H9 (cell line): Measurements from ENCODE around the gene ATG14. TPM values are rescaled to one million over a fixed set of nuclear protein-coding genes. Genes with fewer than 3 reads are reported as not detected.

ENCODE experiments used
- DNase-seq: peaks from one replicate; pipeline ENCODE4 v3.0.0-alpha.2; 2017
- H2AFZ ChIP-seq: one replicate; pipeline ENCODE4 v1.6.1; 2013; ENCODE audit warnings: mild to moderate bottlenecking, low read length, control low read depth, moderate library complexity
- H2AK5ac ChIP-seq: 2 replicates; pipeline ENCODE4 v1.6.1; 2013; ENCODE audit warnings: low read length, control low read depth, mixed read lengths; ENCODE audit not compliant: insufficient read length
- H2BK120ac ChIP-seq: one replicate; pipeline ENCODE4 v1.6.1; 2013; ENCODE audit warnings: low read depth, mild to moderate bottlenecking, low read length, control low read depth, inconsistent platforms; ENCODE audit not compliant: poor library complexity, severe bottlenecking
- H2BK12ac ChIP-seq: 2 replicates; pipeline ENCODE4 v1.6.1; 2013; ENCODE audit warnings: low read length, control low read depth, mixed read lengths, low read depth; ENCODE audit not compliant: insufficient read length
- H2BK15ac ChIP-seq: 2 replicates; pipeline ENCODE4 v1.6.1; 2013; ENCODE audit warnings: low read depth, low read length, control low read depth
- H2BK20ac ChIP-seq: one replicate; pipeline ENCODE4 v1.6.1; 2013; ENCODE audit warnings: low read depth, mild to moderate bottlenecking, low read length, control low read depth, inconsistent platforms; ENCODE audit not compliant: poor library complexity, severe bottlenecking
- H2BK5ac ChIP-seq: 2 replicates; pipeline ENCODE4 v1.6.1; 2013; ENCODE audit warnings: low read length, control low read depth, mixed read lengths; ENCODE audit not compliant: insufficient read length
- H3K14ac ChIP-seq: 2 replicates; pipeline ENCODE4 v1.6.1; 2013; ENCODE audit warnings: low read length, control low read depth; ENCODE audit not compliant: insufficient read depth
- H3K18ac ChIP-seq: 2 replicates; pipeline ENCODE4 v1.6.1; 2013; ENCODE audit warnings: low read depth, mild to moderate bottlenecking, mixed read lengths, low read length, control low read depth; ENCODE audit not compliant: insufficient read length
- H3K23ac ChIP-seq: 2 replicates; pipeline ENCODE4 v1.6.1; 2013; ENCODE audit warnings: low read length, control low read depth, mixed read lengths, low read depth; ENCODE audit not compliant: insufficient read length
- H3K23me2 ChIP-seq: 2 replicates; pipeline ENCODE4 v1.6.1; 2013; ENCODE audit warnings: low read depth, mild to moderate bottlenecking, mixed read lengths, low read length, control low read depth; ENCODE audit not compliant: insufficient read length, poor library complexity, severe bottlenecking
- H3K27ac ChIP-seq: 2 replicates; pipeline ENCODE4 v1.5.1; 2013; ENCODE audit warnings: low read length, control low read depth, mixed read lengths, low read depth; ENCODE audit not compliant: insufficient read length
- H3K27me3 ChIP-seq: 2 replicates; pipeline ENCODE4 v1.6.1; 2013; ENCODE audit warnings: low read length, control low read depth, inconsistent platforms; ENCODE audit not compliant: insufficient read depth
- H3K4ac ChIP-seq: 2 replicates; pipeline ENCODE4 v1.6.1; 2013; ENCODE audit warnings: low read depth, mild to moderate bottlenecking, control low read depth, inconsistent platforms, low read length, moderate library complexity
- H3K4me1 ChIP-seq: 2 replicates; pipeline ENCODE4 v1.6.1; 2013; ENCODE audit warnings: low read length, control low read depth, inconsistent platforms; ENCODE audit not compliant: insufficient read depth
- H3K4me2 ChIP-seq: 2 replicates; pipeline ENCODE4 v1.6.1; 2013; ENCODE audit warnings: low read length, control low read depth, mixed read lengths; ENCODE audit not compliant: insufficient read length, insufficient read depth
- H3K56ac ChIP-seq: 2 replicates; pipeline ENCODE4 v1.6.1; 2013; ENCODE audit warnings: low read depth, mild to moderate bottlenecking, mixed read lengths, low read length, control low read depth; ENCODE audit not compliant: insufficient read length
- H3K79me1 ChIP-seq: 2 replicates; pipeline ENCODE4 v1.6.1; 2013; ENCODE audit warnings: low read depth, mild to moderate bottlenecking, moderate library complexity, low read length, control low read depth, inconsistent platforms; ENCODE audit not compliant: insufficient read depth, poor library complexity, severe bottlenecking
- H3K79me2 ChIP-seq: 2 replicates; pipeline ENCODE4 v1.6.1; 2013; ENCODE audit warnings: low read length, control low read depth, inconsistent platforms; ENCODE audit not compliant: insufficient read depth
- H3K9ac ChIP-seq: 2 replicates; pipeline ENCODE4 v1.6.1; 2013; ENCODE audit warnings: low read length, control low read depth, mixed read lengths; ENCODE audit not compliant: insufficient read length; ENCODE audit errors: extremely low read depth
- H3K9me3 ChIP-seq: one replicate; pipeline ENCODE4 v1.6.1; 2013; ENCODE audit warnings: low read depth, low read length, inconsistent platforms; ENCODE audit not compliant: control insufficient read depth
- H3T11ph ChIP-seq: one replicate; pipeline ENCODE4 v1.6.1; 2013; ENCODE audit warnings: mild to moderate bottlenecking, low read length, control low read depth, inconsistent platforms
- H4K20me1 ChIP-seq: one replicate; pipeline ENCODE4 v1.6.1; 2013; ENCODE audit not compliant: control insufficient read depth, insufficient read length, insufficient read depth
- H4K5ac ChIP-seq: 2 replicates; pipeline ENCODE4 v1.6.1; 2013; ENCODE audit warnings: low read depth, mild to moderate bottlenecking, mixed read lengths, low read length, control low read depth; ENCODE audit not compliant: insufficient read length
- H4K8ac ChIP-seq: replicated peaks from 2 replicates; pipeline ENCODE4 v1.6.1; 2013; ENCODE audit warnings: low read length, control low read depth, mixed read lengths, low read depth; ENCODE audit not compliant: insufficient read length
- H4K91ac ChIP-seq: 2 replicates; pipeline ENCODE4 v1.6.1; 2013; ENCODE audit warnings: low read depth, mild to moderate bottlenecking, moderate library complexity, mixed read lengths, low read length, control low read depth; ENCODE audit not compliant: insufficient read length
- H3K27ac Mint-ChIP-seq, 3 experiments: 2 replicates in 2 of 3; 3 replicates in 1 of 3; pipeline ENCODE4 v1.8.0; 2020 to 2021; ENCODE audit warnings: mixed read lengths in 3 of 3, mild to moderate bottlenecking in 1 of 3, moderate library complexity in 1 of 3
- H3K27me3 Mint-ChIP-seq: 2 replicates; pipeline ENCODE4 v1.8.0; 2021; ENCODE audit warnings: low read depth, mild to moderate bottlenecking, moderate library complexity, mixed read lengths
- H3K36me3 Mint-ChIP-seq, 3 experiments: 2 replicates in 2 of 3; 3 replicates in 1 of 3; pipeline ENCODE4 v1.8.0; 2020 to 2021; ENCODE audit warnings: low read depth in 3 of 3, mixed read lengths in 3 of 3; ENCODE audit not compliant: insufficient read depth in 1 of 3
- H3K4me1 Mint-ChIP-seq, 2 experiments: 2 replicates each; pipeline ENCODE4 v1.8.0; 2020; ENCODE audit warnings: mixed read lengths in 2 of 2
- H3K4me3 Mint-ChIP-seq, 2 experiments: 2 replicates in 1 of 2; 3 replicates in 1 of 2; pipeline ENCODE4 v1.8.0; 2020 to 2021; ENCODE audit warnings: mild to moderate bottlenecking in 2 of 2, mixed read lengths in 2 of 2, moderate library complexity in 1 of 2
- H3K9me3 Mint-ChIP-seq, 2 experiments: 2 replicates in 1 of 2; 3 replicates in 1 of 2; pipeline ENCODE4 v1.8.0; 2020; ENCODE audit warnings: mild to moderate bottlenecking in 2 of 2, mixed read lengths in 2 of 2, moderate library complexity in 1 of 2
- CTCF ChIP-seq: fragments of 200-600 bp; sonication (generic); conservative IDR thresholded peaks from 3 replicates; pipeline ENCODE4 v1.8.0; 2021; ENCODE audit warnings: antibody characterized with exemption, mild to moderate bottlenecking
- WGBS: extraction: QIAGEN DNeasy Blood & Tissue Kit; methylation state at CpG from one replicate; pipeline ENCODE4 v1.1.7; 2013; ENCODE audit warnings: missing lambda C conversion rate, low lambda C conversion rate, mixed read lengths; ENCODE audit not compliant: insufficient read length; ENCODE audit errors: extremely low coverage; 5-methylcytosine and 5-hydroxymethylcytosine counted together
- total RNA-seq: library from RNA; stranded (reverse); gene quantifications from 2 replicates; pipeline ENCODE4 v1.2.1, GENCODE V29; 2021

ATG14 gene
- total RNA-seq, 1 experiment from 2014 or later = 13.6 TPM

GRCh38 chr14:55336691-55337090 is 74.9 kb downstream of the ATG14 start:
- H3K9ac ChIP-seq = no peak overlapping the region
- Mint-ChIP-seq H3K36me3 (no peaks in the 10 kb centered on the region; a peak in 1 of 7 replicates), H3K27me3 (no peaks in the 10 kb centered on the region; the same call in 1 of the 2 replicates), H3K4me3 (no peak overlapping the region), H3K9me3 (no peaks in the 10 kb centered on the region), H3K4me1 (peaks cover 23 to 27% of the 10 kb centered on the region in 2 experiments), H3K27ac (no peak overlapping the region)
- H3K4me2 ChIP-seq = no peak overlapping the region
- H3K4ac ChIP-seq = no peak overlapping the region
- no peak overlapping the region for H2AK5ac ChIP-seq
- no peak overlapping the region for H3K23ac ChIP-seq
- WGBS = no CpG with 5 or more reads among the region's 3 CpGs
- H3K4me1 ChIP-seq = peaks cover 3% of the 10 kb centered on the region; the same call in 1 of the 2 replicates
- no peak overlapping the region for H2BK20ac ChIP-seq
- no peak overlapping the region for H2BK15ac ChIP-seq
- no peaks in the 10 kb centered on the region for H3K23me2 ChIP-seq
- H3K79me1 ChIP-seq = peaks cover 10% of the 10 kb centered on the region
- H2BK5ac ChIP-seq = no peak overlapping the region
- no peaks in the 10 kb centered on the region for H3K9me3 ChIP-seq
- H3K14ac ChIP-seq = no peak overlapping the region
- H3K27ac ChIP-seq = no peak overlapping the region
- H4K8ac ChIP-seq = no peak overlapping the region
- H3T11ph ChIP-seq = no peak overlapping the region
- no peak overlapping the region for H2BK120ac ChIP-seq
- H3K79me2 ChIP-seq = no peaks in the 10 kb centered on the region
- H3K27me3 ChIP-seq = no peaks in the 10 kb centered on the region
- no peak overlapping the region for H3K18ac ChIP-seq
- H2AFZ ChIP-seq = no peak overlapping the region
- no peak overlapping the region for H4K91ac ChIP-seq
- no peak for TF ChIP-seq CTCF
- H3K56ac ChIP-seq = no peak overlapping the region
- H4K20me1 ChIP-seq = no peaks in the 10 kb centered on the region
- H2BK12ac ChIP-seq = no peak overlapping the region
- DNase-seq = no peak
- no peak overlapping the region for H4K5ac ChIP-seq
